ENCODE data around the gene FCRLB. TPM values are rescaled to one million over a fixed set of nuclear protein-coding genes. Genes with fewer than 3 reads are reported as not detected.

FCRLB gene
- total and polyA plus RNA-seq, 5 experiments from 2014 or later: 0.77 to 2.1 (median 1.1) TPM

- no peak overlapping the region for H3K27ac Mint-ChIP-seq
- DNase-seq (no peak), ATAC-seq (no peak)
- POLR2A ChIA-PET: no interaction called here
- H3K36me3 Mint-ChIP-seq: no peaks in the 10 kb centered on the region
- peaks cover 0 to 5% (median 0%) of the 10 kb centered on the region in 5 donors for H3K27me3 Mint-ChIP-seq
- no peak overlapping the region for H3K4me3 Mint-ChIP-seq
- peaks cover 0 to 4% (median 0%) of the 10 kb centered on the region in 4 donors for H3K4me1 Mint-ChIP-seq
- no peaks in the 10 kb centered on the region for H3K9me3 Mint-ChIP-seq
Measured at GRCh38 chr1:161702250-161702649, 19.1 kb upstream of the FCRLB start.

GRCh38 chr1:161705537-161705936, 15.8 kb upstream of the FCRLB start:
- peak in 1 of 2 donors; percentile 60 for ATAC-seq
- Mint-ChIP-seq H3K27ac (peak overlapping the region in 1 of 10 donors; percentile 50), H3K36me3 (no peaks in the 10 kb centered on the region), H3K4me1 (peaks cover 0 to 15% (median 2%) of the 10 kb centered on the region in 4 donors), H3K27me3 (peaks cover 0 to 8% (median 4%) of the 10 kb centered on the region in 5 donors), H3K4me3 (peak overlapping the region in 1 of 10 donors; percentile 48), H3K9me3 (no peaks in the 10 kb centered on the region)
- POLR2A ChIA-PET: no interaction called here
- no peak for DNase-seq

GRCh38 chr1:161706113-161706481, 15.2 kb upstream of the FCRLB start:
- ATAC-seq: no peak
- Mint-ChIP-seq H3K4me3 (no peak overlapping the region), H3K4me1 (peaks cover 0 to 15% (median 2%) of the 10 kb centered on the region in 4 donors)

GRCh38 chr1:161706482-161707347, 14.6 kb upstream of the FCRLB start, which contains the start of gene FCRLA:
TSS of gene FCRLA (plus strand) at chr1:161707229. CDS start at chr1:161707265, 36 bp downstream.
- no peak within 1 kb of the TSS for H3K4me3 Mint-ChIP-seq
- H3K27me3 Mint-ChIP-seq: peaks cover 0 to 8% (median 4%) of the 10 kb centered on the region in 5 donors
- H3K9me3 Mint-ChIP-seq: no peaks in the 10 kb centered on the region
- DNase-seq: no peak
- ATAC-seq: peak in 1 of 2 donors; percentile 41
- no peak within 1 kb of the TSS for H3K27ac Mint-ChIP-seq
- H3K4me1 Mint-ChIP-seq: peaks cover 0 to 15% (median 2%) of the 10 kb centered on the region in 4 donors
- H3K36me3 Mint-ChIP-seq: no peaks in the 10 kb centered on the region
- POLR2A ChIA-PET: interaction anchor here (1.0 kb wide), 1 partner anchor 19 kb away, joined by 5 read pairs; no protein-coding TSS in a partner anchor

More at GRCh38 chr1:161706113-161706481, 15.2 kb upstream of the FCRLB start:
- H3K9me3 Mint-ChIP-seq: no peaks in the 10 kb centered on the region
- no peak for DNase-seq
- POLR2A ChIA-PET: interaction anchor here (1.0 kb wide), 1 partner anchor 19 kb away, joined by 5 read pairs; no protein-coding TSS in a partner anchor
- H3K27ac Mint-ChIP-seq: no peak overlapping the region
- H3K36me3 Mint-ChIP-seq: no peaks in the 10 kb centered on the region
- peaks cover 0 to 8% (median 4%) of the 10 kb centered on the region in 5 donors for H3K27me3 Mint-ChIP-seq

GRCh38 chr1:161707503-161707902, 13.8 kb upstream of the FCRLB start:
- H3K27me3 Mint-ChIP-seq: peaks cover 0 to 8% (median 5%) of the 10 kb centered on the region in 5 donors
- peaks cover 0 to 15% (median 2%) of the 10 kb centered on the region in 4 donors for H3K4me1 Mint-ChIP-seq
- DNase-seq: no peak
- POLR2A ChIA-PET: interaction anchor here (1.0 kb wide), 1 partner anchor 20 kb away, joined by 5 read pairs; no protein-coding TSS in a partner anchor
- no peaks in the 10 kb centered on the region for H3K36me3 Mint-ChIP-seq
- no peak for ATAC-seq
- no peaks in the 10 kb centered on the region for H3K9me3 Mint-ChIP-seq
- no peak overlapping the region for H3K4me3 Mint-ChIP-seq
- H3K27ac Mint-ChIP-seq: no peak overlapping the region

GRCh38 chr1:161709373-161709772, 12.0 kb upstream of the FCRLB start:
- peaks cover 0 to 15% (median 2%) of the 10 kb centered on the region in 4 donors for H3K4me1 Mint-ChIP-seq
- peaks cover 0 to 8% (median 5%) of the 10 kb centered on the region in 5 donors for H3K27me3 Mint-ChIP-seq
- DNase-seq: no peak
- no peak for ATAC-seq
- POLR2A ChIA-PET: no interaction called here
- no peaks in the 10 kb centered on the region for H3K36me3 Mint-ChIP-seq
- H3K9me3 Mint-ChIP-seq: no peaks in the 10 kb centered on the region
- H3K27ac Mint-ChIP-seq: peak overlapping the region in 1 of 10 donors; percentile 21
- H3K4me3 Mint-ChIP-seq: peak overlapping the region in 1 of 10 donors; percentile 63

- Mint-ChIP-seq H3K27me3 (peaks cover 8 to 13% (median 8%) of the 10 kb centered on the region in 5 donors), H3K36me3 (no peaks in the 10 kb centered on the region), H3K9me3 (no peaks in the 10 kb centered on the region), H3K4me3 (no peak overlapping the region), H3K4me1 (peaks cover 0 to 11% (median 2%) of the 10 kb centered on the region in 4 donors), H3K27ac (no peak overlapping the region)
- ATAC-seq: no peak
- POLR2A ChIA-PET: no interaction called here
- DNase-seq: no peak
Measured at GRCh38 chr1:161710560-161710959, 10.8 kb upstream of the FCRLB start.

GRCh38 chr1:161718559-161719324, 2.6 kb upstream of the FCRLB start:
- POLR2A ChIA-PET: interaction anchor here (0.7 kb wide), 1 partner anchor 11 kb away, joined by 3 read pairs; no protein-coding TSS in a partner anchor
- peaks cover 4 to 17% (median 11%) of the 10 kb centered on the region in 5 donors for H3K27me3 Mint-ChIP-seq
- no peak for ATAC-seq

GRCh38 chr1:161719325-161719611, 2.1 kb upstream of the FCRLB start:
- H3K27ac Mint-ChIP-seq: peak overlapping the region in 1 of 10 donors; percentile 18
- POLR2A ChIA-PET: no interaction called here
- DNase-seq: no peak
- no peak for ATAC-seq
- no peaks in the 10 kb centered on the region for H3K36me3 Mint-ChIP-seq
- peaks cover 4 to 17% (median 11%) of the 10 kb centered on the region in 5 donors for H3K27me3 Mint-ChIP-seq
- H3K4me3 Mint-ChIP-seq: no peak overlapping the region
- H3K9me3 Mint-ChIP-seq: no peaks in the 10 kb centered on the region
- H3K4me1 Mint-ChIP-seq: peaks cover 0 to 38% (median 3%) of the 10 kb centered on the region in 4 donors

More at GRCh38 chr1:161718559-161719324, 2.6 kb upstream of the FCRLB start:
- Mint-ChIP-seq H3K9me3 (no peaks in the 10 kb centered on the region), H3K36me3 (no peaks in the 10 kb centered on the region), H3K27ac (peak overlapping the region in 3 of 10 donors; percentile 2 to 18 (median 16)), H3K4me3 (peak overlapping the region in 1 of 10 donors; percentile 33), H3K4me1 (peaks cover 0 to 36% (median 3%) of the 10 kb centered on the region in 4 donors)
- DNase-seq: no peak

- no peak for DNase-seq
- POLR2A ChIA-PET: interaction anchor here (0.7 kb wide), 1 partner anchor 180 kb away, joined by 3 read pairs; no protein-coding TSS in a partner anchor
- peaks cover 6 to 43% (median 9%) of the 10 kb centered on the region in 4 donors for H3K4me1 Mint-ChIP-seq
- H3K27ac Mint-ChIP-seq: no peak overlapping the region
- no peaks in the 10 kb centered on the region for H3K36me3 Mint-ChIP-seq
- no peak for ATAC-seq
- peaks cover 4 to 12% (median 7%) of the 10 kb centered on the region in 5 donors for H3K27me3 Mint-ChIP-seq
- no peak overlapping the region for H3K4me3 Mint-ChIP-seq
- H3K9me3 Mint-ChIP-seq: no peaks in the 10 kb centered on the region
Measured at GRCh38 chr1:161720422-161720821, 922 bp upstream of the FCRLB start.

- DNase-seq: no peak
- peaks cover 0 to 8% (median 4%) of the 10 kb centered on the region in 5 donors for H3K27me3 Mint-ChIP-seq
- no peaks in the 10 kb centered on the region for H3K9me3 Mint-ChIP-seq
- POLR2A ChIA-PET: interaction anchor here (0.6 kb wide), 1 partner anchor 398 kb away, joined by 3 read pairs; no protein-coding TSS in a partner anchor
- H3K36me3 Mint-ChIP-seq: no peaks in the 10 kb centered on the region
- H3K27ac Mint-ChIP-seq: peak overlapping the region in 2 of 10 donors; percentile 15 to 77
- ATAC-seq: no peak
- H3K4me1 Mint-ChIP-seq: peaks cover 13 to 52% (median 15%) of the 10 kb centered on the region in 4 donors
- H3K4me3 Mint-ChIP-seq: no peak overlapping the region
Measured at GRCh38 chr1:161721738-161722343, 497 bp downstream of the FCRLB start.

GRCh38 chr1:161722406-161722805, 1.1 kb downstream of the FCRLB start:
- Mint-ChIP-seq H3K27ac (no peak overlapping the region), H3K4me3 (no peak overlapping the region), H3K36me3 (no peaks in the 10 kb centered on the region), H3K9me3 (no peaks in the 10 kb centered on the region), H3K27me3 (peaks cover 0 to 5% (median 1%) of the 10 kb centered on the region in 5 donors), H3K4me1 (peaks cover 13 to 48% (median 16%) of the 10 kb centered on the region in 4 donors)
- DNase-seq (no peak), ATAC-seq (no peak)
- POLR2A ChIA-PET: no interaction called here
